ENCODE measurements around the gene CNDP1. TPM values are rescaled to one million over a fixed set of nuclear protein-coding genes. Genes with fewer than 3 reads are reported as not detected.
A peak's percentile ranks its signal among the peaks of the same experiment; 100 is the strongest.

CNDP1 gene
- polyA plus RNA-seq, 2 donors: 0.04 TPM; not detected in 1

DNA sequence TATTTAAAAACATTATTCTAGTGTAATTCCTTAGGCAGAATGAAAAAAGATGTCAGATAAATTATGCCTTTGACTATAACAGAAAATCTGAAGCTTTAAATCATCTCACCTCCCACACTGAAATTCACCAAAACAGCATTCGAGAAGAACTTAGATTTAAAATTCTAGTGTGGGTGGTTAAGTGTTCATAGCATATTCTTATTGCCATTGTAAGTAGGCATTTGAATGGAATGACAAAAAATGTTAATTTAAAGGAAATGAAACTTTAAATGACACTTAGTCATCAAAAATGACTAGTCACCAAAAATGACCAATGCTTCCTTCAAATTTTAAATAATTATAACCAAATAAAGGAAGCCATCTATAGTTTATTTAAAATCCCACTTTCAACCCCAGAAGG lies 56.4 kb downstream of the CNDP1 start:
- H3K4me1 ChIP-seq (ENCODE audit: control insufficient read depth in 2 of 2, insufficient read depth in 2 of 2, low read length in 1 of 2): no peaks in the 10 kb centered on the region

DNA sequence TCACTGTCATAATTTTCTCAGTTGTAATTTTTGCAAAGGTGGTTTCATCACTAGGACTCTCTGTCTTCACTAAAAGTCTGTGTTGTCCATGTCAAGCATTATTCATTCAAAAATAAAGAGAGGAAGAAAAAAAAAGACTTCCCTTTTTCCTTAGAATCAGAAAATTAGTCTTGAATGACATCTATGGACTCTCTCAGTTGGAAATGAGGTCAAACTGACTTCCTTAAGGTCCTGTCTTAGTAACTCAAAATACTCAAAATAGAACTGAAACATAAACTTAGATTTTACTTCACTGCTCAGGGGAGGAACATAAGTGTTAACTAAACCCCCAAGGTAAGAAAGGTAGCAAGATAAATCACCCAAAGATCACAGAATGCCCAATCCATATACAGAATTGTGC lies 61.1 kb downstream of the CNDP1 start:
- H3K4me3 ChIP-seq (ENCODE audit: low read depth in 1 of 2, low read length in 2 of 2): no peak overlapping the region
- H3K27me3 ChIP-seq (ENCODE audit: control insufficient read depth in 1 of 2, insufficient read depth in 2 of 2, low read length in 2 of 2): no peaks in the 10 kb centered on the region
- H3K36me3 ChIP-seq (ENCODE audit: control insufficient read depth in 2 of 2, insufficient read depth in 2 of 2, low read length in 1 of 2): no peaks in the 10 kb centered on the region
- no peak overlapping the region for H3K27ac ChIP-seq (ENCODE audit: low read depth in 2 of 2, low read length in 1 of 2)
- no peaks in the 10 kb centered on the region for H3K9me3 ChIP-seq (ENCODE audit: control insufficient read depth in 2 of 2, insufficient read depth in 1 of 2, low read depth in 1 of 2, low read length in 1 of 2)
- peaks cover 0 to 4% of the 10 kb centered on the region in 2 donors for H3K4me1 ChIP-seq (ENCODE audit: control insufficient read depth in 2 of 2, insufficient read depth in 2 of 2, low read length in 1 of 2)

More for the DNA sequence above, 56.4 kb downstream of the CNDP1 start:
- Histone ChIP-seq H3K36me3 (ENCODE audit: control insufficient read depth in 2 of 2, insufficient read depth in 2 of 2, low read length in 1 of 2) (no peaks in the 10 kb centered on the region), H3K27me3 (ENCODE audit: control insufficient read depth in 1 of 2, insufficient read depth in 2 of 2, low read length in 2 of 2) (no peaks in the 10 kb centered on the region), H3K4me3 (ENCODE audit: low read depth in 1 of 2, low read length in 2 of 2) (no peak overlapping the region), H3K9me3 (ENCODE audit: control insufficient read depth in 2 of 2, insufficient read depth in 1 of 2, low read depth in 1 of 2, low read length in 1 of 2) (no peaks in the 10 kb centered on the region), H3K27ac (ENCODE audit: low read depth in 2 of 2, low read length in 1 of 2) (no peak overlapping the region)
- WGBS, 2 donors: 76% methylated on average over 1 of the region's 1 CpG

DNA sequence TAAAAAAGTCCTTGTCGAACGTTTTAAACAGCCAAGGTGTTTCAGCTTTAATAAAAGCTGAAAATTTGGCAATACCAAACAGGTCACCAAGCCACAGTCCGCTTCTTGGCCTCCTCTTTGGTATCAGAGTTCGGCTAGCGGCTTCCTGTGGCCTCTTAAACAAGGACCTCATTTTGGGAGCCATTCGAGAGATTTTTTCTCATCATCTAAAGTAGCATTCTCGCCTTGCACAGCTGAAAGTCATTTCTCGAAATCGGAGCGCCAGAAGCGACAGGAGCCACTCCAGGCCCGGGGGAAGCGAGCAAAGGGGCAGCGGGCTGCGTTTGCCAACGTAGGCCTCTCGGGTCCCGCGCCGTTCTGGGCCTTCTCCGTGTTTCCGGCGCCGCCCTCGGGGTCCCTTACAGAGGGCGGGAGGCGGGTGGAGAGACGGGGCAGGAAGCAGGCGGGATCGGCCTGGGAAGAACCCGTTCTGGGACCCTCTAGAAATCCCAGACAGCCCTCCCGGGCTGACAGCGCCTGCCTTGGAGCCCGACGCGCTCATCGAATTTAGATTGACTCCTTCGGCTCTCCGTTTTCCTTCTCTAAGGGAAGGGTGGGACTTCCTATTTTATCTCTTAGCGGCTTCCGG lies 62.8 kb downstream of the CNDP1 start:
- no peaks in the 10 kb centered on the region for H3K27me3 ChIP-seq (ENCODE audit: control insufficient read depth in 1 of 2, insufficient read depth in 2 of 2, low read length in 2 of 2)
- H3K4me1 ChIP-seq (ENCODE audit: control insufficient read depth in 2 of 2, insufficient read depth in 2 of 2, low read length in 1 of 2): peaks cover 0 to 7% of the 10 kb centered on the region in 2 donors
- no peaks in the 10 kb centered on the region for H3K36me3 ChIP-seq (ENCODE audit: control insufficient read depth in 2 of 2, insufficient read depth in 2 of 2, low read length in 1 of 2)
- H3K9me3 ChIP-seq (ENCODE audit: control insufficient read depth in 2 of 2, insufficient read depth in 1 of 2, low read depth in 1 of 2, low read length in 1 of 2): no peaks in the 10 kb centered on the region
- 0 to 1% methylated on average over 39 to 41 of the region's 41 CpGs for WGBS, 2 donors
- H3K27ac ChIP-seq (ENCODE audit: low read depth in 2 of 2, low read length in 1 of 2): peak overlapping the region; percentile 95 to 99
- H3K4me3 ChIP-seq (ENCODE audit: low read depth in 1 of 2, low read length in 2 of 2): peak overlapping the region; percentile 87 to 99

DNA sequence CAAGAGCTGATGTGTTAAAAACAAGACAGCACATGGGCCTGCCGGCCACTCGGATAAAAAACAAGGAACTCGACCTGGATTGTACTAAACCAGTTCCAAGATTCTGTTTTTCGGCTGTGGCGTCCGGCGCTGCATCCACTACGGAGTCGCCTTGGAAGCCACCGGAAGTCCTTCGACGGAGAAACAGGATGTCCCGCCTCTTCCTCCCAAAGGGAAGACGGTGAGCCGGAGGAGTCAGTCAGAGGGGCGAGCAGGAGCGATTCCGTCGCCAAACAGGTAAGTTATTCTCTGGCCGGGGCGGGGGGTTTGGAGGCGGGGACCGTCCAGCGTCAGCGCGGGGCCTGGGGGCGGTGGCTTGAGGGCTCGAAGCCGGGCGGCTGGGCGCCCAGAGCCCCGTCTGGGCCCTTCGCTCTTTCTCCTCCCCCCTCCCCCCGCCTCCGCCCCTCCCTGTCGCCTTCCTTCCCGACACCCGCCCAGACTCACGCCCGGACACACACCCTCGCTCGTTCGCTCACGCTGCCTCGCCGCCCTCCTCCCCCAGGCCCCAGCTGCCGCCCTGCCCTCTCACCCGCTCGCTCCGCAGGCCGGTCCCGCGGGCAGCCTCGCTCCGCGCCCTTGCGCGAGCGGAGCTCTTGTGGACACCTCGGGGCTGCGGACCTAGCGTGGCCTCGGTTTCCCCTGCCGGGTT lies 63.5 kb downstream of the CNDP1 start, which contains the start of gene ZNF407:
TSS of gene ZNF407 (plus strand) at position 209 of the 688 bp plus-strand sequence. CDS start 33,150 bp downstream, outside the sequence.
- no peaks in the 10 kb centered on the region for H3K9me3 ChIP-seq (ENCODE audit: control insufficient read depth in 2 of 2, insufficient read depth in 1 of 2, low read depth in 1 of 2, low read length in 1 of 2)
- H3K4me1 ChIP-seq (ENCODE audit: control insufficient read depth in 2 of 2, insufficient read depth in 2 of 2, low read length in 1 of 2): peaks cover 0 to 7% of the 10 kb centered on the region in 2 donors
- WGBS, 2 donors: 0 to 1% methylated on average over 52 to 64 of the region's 64 CpGs
- peak within 1 kb of the TSS; percentile 95 to 99 for H3K27ac ChIP-seq (ENCODE audit: low read depth in 2 of 2, low read length in 1 of 2)
- H3K4me3 ChIP-seq (ENCODE audit: low read depth in 1 of 2, low read length in 2 of 2): peak within 1 kb of the TSS; percentile 87 to 99
- no peaks in the 10 kb centered on the region for H3K36me3 ChIP-seq (ENCODE audit: control insufficient read depth in 2 of 2, insufficient read depth in 2 of 2, low read length in 1 of 2)
- no peaks in the 10 kb centered on the region for H3K27me3 ChIP-seq (ENCODE audit: control insufficient read depth in 1 of 2, insufficient read depth in 2 of 2, low read length in 2 of 2)

DNA sequence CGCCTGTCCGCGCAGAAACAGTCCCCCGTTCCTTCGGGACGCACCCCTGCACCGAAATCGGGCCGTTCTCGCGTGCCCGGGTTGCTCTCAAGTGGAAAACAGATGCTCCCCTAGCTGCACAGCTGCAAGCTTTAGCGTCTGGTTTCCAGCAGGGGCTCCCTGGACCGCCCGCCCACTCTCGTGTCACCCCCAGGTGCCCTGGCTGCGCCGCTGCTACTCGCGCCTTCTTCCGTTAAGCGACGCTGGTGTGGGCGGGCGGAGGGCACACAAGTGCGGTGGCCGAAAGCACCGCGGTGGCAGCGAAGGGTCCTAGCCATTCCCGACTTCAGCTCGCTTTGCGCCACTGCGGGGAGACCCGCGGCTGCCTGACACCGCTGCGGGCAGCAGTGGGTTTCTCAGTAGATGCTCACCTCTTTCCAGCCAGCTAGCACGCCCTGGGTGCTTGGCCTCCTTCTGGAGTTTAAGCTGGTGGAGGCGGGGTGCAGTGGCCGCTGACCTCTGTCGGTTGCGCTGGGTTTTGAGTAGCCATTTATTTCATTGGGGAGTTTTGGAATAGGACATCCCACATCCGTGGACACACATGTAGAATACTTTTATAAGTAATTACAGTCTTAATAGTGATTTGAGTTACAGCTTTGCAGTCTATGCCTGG lies 64.2 kb downstream of the CNDP1 start:
- 0 to 1% methylated on average over 43 to 44 of the region's 44 CpGs for WGBS, 2 donors
- peak overlapping the region; percentile 95 to 99 for H3K27ac ChIP-seq (ENCODE audit: low read depth in 2 of 2, low read length in 1 of 2)

DNA sequence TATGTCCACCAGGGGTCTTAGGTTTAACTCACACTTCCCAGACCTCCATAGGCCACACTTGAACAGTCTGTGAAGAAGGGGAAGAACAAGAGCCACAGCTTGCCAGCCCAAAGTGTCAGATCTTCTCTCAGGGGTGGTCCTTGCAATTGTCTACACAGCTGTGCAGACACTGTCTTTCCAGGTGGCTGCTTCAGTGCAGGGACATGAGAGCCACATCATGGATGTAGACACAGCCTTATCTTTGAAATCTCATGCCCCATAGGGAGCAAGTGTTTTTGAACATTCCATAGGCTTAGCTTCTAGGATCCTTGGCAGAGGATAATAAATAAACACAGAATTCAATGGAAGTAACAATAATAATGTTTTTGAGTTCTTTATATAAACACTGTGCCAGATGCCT lies 70.1 kb downstream of the CNDP1 start:
- no peak overlapping the region for H3K27ac ChIP-seq (ENCODE audit: low read depth in 2 of 2, low read length in 1 of 2)
- H3K36me3 ChIP-seq (ENCODE audit: control insufficient read depth in 2 of 2, insufficient read depth in 2 of 2, low read length in 1 of 2): no peaks in the 10 kb centered on the region
- no peaks in the 10 kb centered on the region for H3K27me3 ChIP-seq (ENCODE audit: control insufficient read depth in 1 of 2, insufficient read depth in 2 of 2, low read length in 2 of 2)
- no peak overlapping the region for H3K4me3 ChIP-seq (ENCODE audit: low read depth in 1 of 2, low read length in 2 of 2)
- peaks cover 0 to 3% of the 10 kb centered on the region in 2 donors for H3K4me1 ChIP-seq (ENCODE audit: control insufficient read depth in 2 of 2, insufficient read depth in 2 of 2, low read length in 1 of 2)
- no peaks in the 10 kb centered on the region for H3K9me3 ChIP-seq (ENCODE audit: control insufficient read depth in 2 of 2, insufficient read depth in 1 of 2, low read depth in 1 of 2, low read length in 1 of 2)

More for the DNA sequence above, 64.2 kb downstream of the CNDP1 start:
- Histone ChIP-seq H3K27me3 (ENCODE audit: control insufficient read depth in 1 of 2, insufficient read depth in 2 of 2, low read length in 2 of 2) (no peaks in the 10 kb centered on the region), H3K4me3 (ENCODE audit: low read depth in 1 of 2, low read length in 2 of 2) (peak overlapping the region; percentile 87 to 99), H3K9me3 (ENCODE audit: control insufficient read depth in 2 of 2, insufficient read depth in 1 of 2, low read depth in 1 of 2, low read length in 1 of 2) (no peaks in the 10 kb centered on the region), H3K36me3 (ENCODE audit: control insufficient read depth in 2 of 2, insufficient read depth in 2 of 2, low read length in 1 of 2) (no peaks in the 10 kb centered on the region), H3K4me1 (ENCODE audit: control insufficient read depth in 2 of 2, insufficient read depth in 2 of 2, low read length in 1 of 2) (peaks cover 0 to 7% of the 10 kb centered on the region in 2 donors)

DNA sequence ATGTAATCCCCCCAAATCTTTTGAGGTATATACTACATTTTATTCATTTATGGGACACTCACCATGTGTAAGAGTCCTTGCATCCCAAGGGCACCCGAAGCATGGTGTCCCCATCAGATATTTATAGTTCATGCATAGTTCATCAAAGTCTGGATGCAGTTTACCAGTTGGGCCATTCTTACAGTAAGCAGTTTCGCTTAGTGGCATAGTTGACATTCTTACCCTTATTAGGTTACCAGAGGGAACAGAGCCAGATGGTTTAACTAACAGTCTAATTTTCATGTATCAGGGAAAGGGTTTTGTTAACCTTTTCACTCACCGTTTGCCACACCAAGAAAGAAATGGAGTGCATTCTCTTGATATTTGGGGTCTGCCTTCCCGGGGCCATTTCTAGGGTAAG lies 70.5 kb downstream of the CNDP1 start:
- WGBS, 2 donors: 73 to 74% methylated on average over 4 of the region's 4 CpGs
- H3K9me3 ChIP-seq (ENCODE audit: control insufficient read depth in 2 of 2, insufficient read depth in 1 of 2, low read depth in 1 of 2, low read length in 1 of 2): no peaks in the 10 kb centered on the region
- H3K36me3 ChIP-seq (ENCODE audit: control insufficient read depth in 2 of 2, insufficient read depth in 2 of 2, low read length in 1 of 2): no peaks in the 10 kb centered on the region
- H3K4me1 ChIP-seq (ENCODE audit: control insufficient read depth in 2 of 2, insufficient read depth in 2 of 2, low read length in 1 of 2): peaks cover 0 to 3% of the 10 kb centered on the region in 2 donors
- no peak overlapping the region for H3K4me3 ChIP-seq (ENCODE audit: low read depth in 1 of 2, low read length in 2 of 2)
- no peaks in the 10 kb centered on the region for H3K27me3 ChIP-seq (ENCODE audit: control insufficient read depth in 1 of 2, insufficient read depth in 2 of 2, low read length in 2 of 2)
- no peak overlapping the region for H3K27ac ChIP-seq (ENCODE audit: low read depth in 2 of 2, low read length in 1 of 2)

DNA sequence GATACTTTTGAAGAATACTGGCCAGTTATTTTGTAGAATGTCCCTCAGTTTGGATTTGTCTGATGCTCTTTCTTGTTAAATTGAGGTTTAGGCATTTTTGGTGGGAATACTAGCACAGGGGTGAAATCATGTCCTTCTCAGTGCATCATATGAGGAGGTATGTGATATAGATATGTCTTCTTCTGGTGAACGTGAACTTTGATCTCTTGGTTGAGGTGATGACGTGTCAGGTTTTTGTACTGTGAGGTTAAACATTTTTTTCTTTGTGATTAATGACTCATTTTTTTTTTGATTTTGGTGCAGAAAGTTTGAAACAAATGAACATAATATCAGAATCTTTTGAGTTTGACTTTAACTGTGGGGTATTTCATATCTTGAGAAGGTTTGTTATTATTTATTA lies 74.4 kb downstream of the CNDP1 start:
- WGBS, 2 donors: 76 to 98% methylated on average over 2 of the region's 2 CpGs
- Histone ChIP-seq H3K36me3 (ENCODE audit: control insufficient read depth in 2 of 2, insufficient read depth in 2 of 2, low read length in 1 of 2) (no peaks in the 10 kb centered on the region), H3K4me1 (ENCODE audit: control insufficient read depth in 2 of 2, insufficient read depth in 2 of 2, low read length in 1 of 2) (no peaks in the 10 kb centered on the region), H3K27me3 (ENCODE audit: control insufficient read depth in 1 of 2, insufficient read depth in 2 of 2, low read length in 2 of 2) (no peaks in the 10 kb centered on the region), H3K9me3 (ENCODE audit: control insufficient read depth in 2 of 2, insufficient read depth in 1 of 2, low read depth in 1 of 2, low read length in 1 of 2) (no peaks in the 10 kb centered on the region), H3K4me3 (ENCODE audit: low read depth in 1 of 2, low read length in 2 of 2) (no peak overlapping the region), H3K27ac (ENCODE audit: low read depth in 2 of 2, low read length in 1 of 2) (no peak overlapping the region)

DNA sequence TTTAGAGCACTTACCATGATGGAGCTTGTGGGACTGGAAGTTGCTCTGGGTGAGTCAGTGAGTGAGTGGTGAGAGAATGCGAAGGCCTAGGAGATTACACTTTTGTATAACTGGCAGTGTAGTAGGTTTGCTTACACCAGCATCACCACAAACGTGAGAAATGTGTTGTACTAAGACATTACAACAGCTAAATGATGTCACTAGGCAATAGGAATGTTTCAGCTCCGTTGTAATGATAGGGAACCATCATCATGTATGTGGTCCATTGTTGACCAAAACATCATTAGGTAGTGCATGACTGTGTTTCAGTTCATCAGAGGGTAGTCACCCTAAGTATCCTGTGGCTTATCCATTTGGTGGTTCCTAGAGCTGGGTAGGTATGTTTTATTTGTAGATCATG lies 75.2 kb downstream of the CNDP1 start:
- Histone ChIP-seq H3K9me3 (ENCODE audit: control insufficient read depth in 2 of 2, insufficient read depth in 1 of 2, low read depth in 1 of 2, low read length in 1 of 2) (no peaks in the 10 kb centered on the region), H3K27ac (ENCODE audit: low read depth in 2 of 2, low read length in 1 of 2) (no peak overlapping the region), H3K4me1 (ENCODE audit: control insufficient read depth in 2 of 2, insufficient read depth in 2 of 2, low read length in 1 of 2) (no peaks in the 10 kb centered on the region), H3K36me3 (ENCODE audit: control insufficient read depth in 2 of 2, insufficient read depth in 2 of 2, low read length in 1 of 2) (no peaks in the 10 kb centered on the region), H3K4me3 (ENCODE audit: low read depth in 1 of 2, low read length in 2 of 2) (no peak overlapping the region), H3K27me3 (ENCODE audit: control insufficient read depth in 1 of 2, insufficient read depth in 2 of 2, low read length in 2 of 2) (no peaks in the 10 kb centered on the region)
- 84 to 92% methylated on average over 3 of the region's 3 CpGs for WGBS, 2 donors
